HG02852 (cell line): ENCODE results near the gene TARBP1.
"Not testable (repeated sequence)": the region's sequence is repeated elsewhere in the genome, so short reads cannot be mapped to it uniquely, and the experiment has no call there.

Experiments used
- ATAC-seq: cut with Tn5 transposase; IDR thresholded peaks from one replicate; pipeline ENCODE4 v1.9.1; 2021; ENCODE audit warnings: mild to moderate bottlenecking, moderate library complexity; ENCODE audit not compliant: unreplicated experiment

TARBP1 gene

GRCh38 chr1:234507626-234508387 is 28.8 kb upstream of the TARBP1 start:
- ATAC-seq: no peak

- ATAC-seq: no peak
Observed at GRCh38 chr1:234507089-234507488, 28.1 kb upstream of the TARBP1 start.

GRCh38 chr1:234505769-234506102 is 26.8 kb upstream of the TARBP1 start:
- ATAC-seq: no peak

- no peak for ATAC-seq
Observed at GRCh38 chr1:234504969-234505768, 26.2 kb upstream of the TARBP1 start.

GRCh38 chr1:234504251-234504650 is 25.3 kb upstream of the TARBP1 start:
- not testable (repeated sequence) for ATAC-seq

- no peak for ATAC-seq
Observed at GRCh38 chr1:234503193-234504050, 24.4 kb upstream of the TARBP1 start.

- ATAC-seq: no peak
Observed at GRCh38 chr1:234502785-234503184, 23.8 kb upstream of the TARBP1 start.

GRCh38 chr1:234500269-234500668 is 21.3 kb upstream of the TARBP1 start:
- no peak for ATAC-seq

GRCh38 chr1:234499943-234500245 is 20.9 kb upstream of the TARBP1 start:
- ATAC-seq: no peak

GRCh38 chr1:234499119-234499942 is 20.4 kb upstream of the TARBP1 start:
- peak; percentile 37 for ATAC-seq

GRCh38 chr1:234498448-234499118 is 19.6 kb upstream of the TARBP1 start:
- ATAC-seq: no peak

GRCh38 chr1:234497589-234497988 is 18.6 kb upstream of the TARBP1 start:
- ATAC-seq: no peak

- peak; percentile 69 for ATAC-seq
Observed at GRCh38 chr1:234495231-234495990, 16.4 kb upstream of the TARBP1 start.

- no peak for ATAC-seq
Observed at GRCh38 chr1:234494049-234494448, 15.1 kb upstream of the TARBP1 start.

GRCh38 chr1:234490793-234491479 is 12.0 kb upstream of the TARBP1 start:
- ATAC-seq: no peak

- ATAC-seq: no peak
Observed at GRCh38 chr1:234489698-234490077, 10.7 kb upstream of the TARBP1 start.

GRCh38 chr1:234489007-234489697 is 10.2 kb upstream of the TARBP1 start:
- no peak for ATAC-seq
